ENCODE measurements around the gene SUCNR1.

DNA sequence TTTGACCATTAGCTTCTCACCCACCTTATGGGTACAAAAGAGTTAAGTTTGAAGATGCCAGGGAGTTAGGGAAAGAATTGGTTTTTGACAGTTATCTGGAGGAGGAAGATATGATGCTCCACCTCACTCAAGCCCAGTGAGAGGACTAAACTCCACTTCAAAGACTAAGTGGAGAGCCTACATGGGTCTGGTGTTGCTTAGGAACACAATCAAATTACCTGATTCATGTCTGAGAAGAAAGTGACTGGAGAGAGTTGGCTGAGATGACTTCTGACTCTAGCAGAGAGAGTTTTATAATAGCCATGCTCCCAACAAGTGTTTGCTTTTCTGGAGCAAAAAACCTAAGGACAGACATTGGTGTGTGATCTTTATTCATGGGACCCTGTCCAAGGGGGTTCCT lies 43.3 kb downstream of the SUCNR1 start:
- TF ChIP-seq, protein P1, sequence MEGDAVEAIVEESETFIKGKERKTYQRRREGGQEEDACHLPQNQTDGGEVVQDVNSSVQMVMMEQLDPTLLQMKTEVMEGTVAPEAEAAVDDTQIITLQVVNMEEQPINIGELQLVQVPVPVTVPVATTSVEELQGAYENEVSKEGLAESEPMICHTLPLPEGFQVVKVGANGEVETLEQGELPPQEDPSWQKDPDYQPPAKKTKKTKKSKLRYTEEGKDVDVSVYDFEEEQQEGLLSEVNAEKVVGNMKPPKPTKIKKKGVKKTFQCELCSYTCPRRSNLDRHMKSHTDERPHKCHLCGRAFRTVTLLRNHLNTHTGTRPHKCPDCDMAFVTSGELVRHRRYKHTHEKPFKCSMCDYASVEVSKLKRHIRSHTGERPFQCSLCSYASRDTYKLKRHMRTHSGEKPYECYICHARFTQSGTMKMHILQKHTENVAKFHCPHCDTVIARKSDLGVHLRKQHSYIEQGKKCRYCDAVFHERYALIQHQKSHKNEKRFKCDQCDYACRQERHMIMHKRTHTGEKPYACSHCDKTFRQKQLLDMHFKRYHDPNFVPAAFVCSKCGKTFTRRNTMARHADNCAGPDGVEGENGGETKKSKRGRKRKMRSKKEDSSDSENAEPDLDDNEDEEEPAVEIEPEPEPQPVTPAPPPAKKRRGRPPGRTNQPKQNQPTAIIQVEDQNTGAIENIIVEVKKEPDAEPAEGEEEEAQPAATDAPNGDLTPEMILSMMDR (IDR thresholded peaks at IDR 0.05), result no peak
- no peak for TF ChIP-seq ZFX (IDR thresholded peaks at IDR 0.05; ENCODE audit: borderline replicate concordance)
